HepG2 (cell line): ENCODE data around the gene TASOR2. TPM values are rescaled to one million over a fixed set of nuclear protein-coding genes. Genes with fewer than 3 reads are reported as not detected.

Experiments
- ATAC-seq: fragments of 200-7000 bp; cut with Tn5 transposase; 3 replicates; pipeline ENCODE4 v1.9.1; 2020; ENCODE audit warnings: mild to moderate bottlenecking, moderate library complexity
- BruUV-seq: library from RNA; stranded (reverse); fragments of 400-500 nt; replicated peaks from 2 replicates; lab custom pipeline; 2021; lab: Mats Ljungman, UMichigan
- CTCF ChIA-PET: fragments of 300-600 bp; formaldehyde crosslinking; extraction: SDS; loops from one replicate; lab custom pipeline; 2021; ENCODE audit warnings: low total read pairs, inconsistent platforms, low intra/inter-chr PET ratio; lab: Yijun Ruan, JAX
- POLR2A ChIA-PET: fragments of 350-600 bp; sonication (Branson Sonifier 250); formaldehyde crosslinking; loops from one replicate; lab custom pipeline; 2020; ENCODE audit warnings: antibody characterized with exemption, inconsistent platforms; lab: Yijun Ruan, JAX
- DNase-seq: peaks from one replicate; pipeline ENCODE4 v3.0.0-alpha.2; 2015; ENCODE audit warnings: low spot score
- FAIRE-seq: peaks from 3 replicates; lab custom pipeline; 2011; peaks lifted over from hg19 to GRCh38; lab: Jason Lieb, UNC
- H2AFZ ChIP-seq: one replicate; pipeline ENCODE4 v1.6.1; 2011; ENCODE audit warnings: low read length, inconsistent platforms
- H3K27ac ChIP-seq: fragments of 300-600 bp; 3 replicates; pipeline ENCODE4 v1.8.0; 2011; ENCODE audit warnings: mixed run types, mild to moderate bottlenecking, mixed read lengths, low read length, inconsistent platforms; ENCODE audit not compliant: insufficient read depth; ENCODE audit errors: extremely low read length
- H3K27me3 ChIP-seq, 2 experiments: fragments of 200-600 bp in 1 of 2; 2 replicates in 1 of 2; 3 replicates in 1 of 2; pipeline versions ENCODE4 v1.6.0 to v1.8.0; 2011; ENCODE audit warnings: low read length in 2 of 2, mild to moderate bottlenecking in 2 of 2, moderate library complexity in 2 of 2, inconsistent platforms in 1 of 2; ENCODE audit not compliant: insufficient read depth in 2 of 2, control insufficient read depth in 1 of 2
- H3K36me3 ChIP-seq, 2 experiments: fragments of 200-600 bp in 1 of 2; replicated peaks in 1 of 2; 2 replicates in 1 of 2; 3 replicates in 1 of 2; pipeline versions ENCODE4 v1.5.1 to v1.8.0; 2011; ENCODE audit warnings: low read length in 2 of 2, inconsistent platforms in 1 of 2; ENCODE audit not compliant: insufficient read depth in 2 of 2, control insufficient read depth in 1 of 2
- H3K4me1 ChIP-seq: 2 replicates; pipeline ENCODE4 v1.5.1; 2012; ENCODE audit warnings: low read length, inconsistent platforms; ENCODE audit not compliant: insufficient read depth
- H3K4me2 ChIP-seq: 2 replicates; pipeline ENCODE4 v1.6.0; 2011; ENCODE audit warnings: low read depth, low read length, inconsistent platforms
- H3K4me3 ChIP-seq, 3 experiments: fragments of 200-600 bp in 1 of 3; sonication (generic), shearing (Covaris generic) in 1 of 3; replicated peaks in 1 of 3; 2 replicates each; pipeline ENCODE4 v1.5.1; 2011 to 2016; ENCODE audit warnings: low read length in 3 of 3, inconsistent platforms in 2 of 3, low read depth in 2 of 3, mild to moderate bottlenecking in 2 of 3, control low read depth in 1 of 3, mixed read lengths in 1 of 3; ENCODE audit not compliant: insufficient read depth in 1 of 3
- H3K79me2 ChIP-seq: one replicate; pipeline ENCODE4 v1.6.1; 2011; ENCODE audit warnings: low read length, inconsistent platforms; ENCODE audit not compliant: insufficient read depth
- H3K9ac ChIP-seq: 2 replicates; pipeline ENCODE4 v1.6.0; 2011; ENCODE audit warnings: mild to moderate bottlenecking, low read depth, low read length, inconsistent platforms; ENCODE audit not compliant: insufficient read depth
- H3K9me3 ChIP-seq: 2 replicates; pipeline ENCODE4 v1.5.1; 2012; ENCODE audit warnings: mild to moderate bottlenecking, low read length
- H4K20me1 ChIP-seq: 2 replicates; pipeline ENCODE4 v1.6.0; 2011; ENCODE audit warnings: inconsistent platforms, mild to moderate bottlenecking, low read length, moderate library complexity; ENCODE audit not compliant: insufficient read depth
- GABPB1 ChIP-seq: IDR thresholded peaks from 2 replicates; pipeline ENCODE4 v1.6.1; 2016; ENCODE audit warnings: mild to moderate bottlenecking, missing genetic modification reagents, moderate library complexity, missing compliant biosample characterization
- HNRNPH1 ChIP-seq: fragments of 200-400 bp; formaldehyde crosslinking; optimal IDR thresholded peaks from 2 replicates; pipeline ENCODE3; 2017; ENCODE audit warnings: mild to moderate bottlenecking, low read depth, low read length
- HOXA7 ChIP-seq: sonication (generic); formaldehyde crosslinking; IDR thresholded peaks from 2 replicates; pipeline ENCODE4 v1.8.1; 2022; ENCODE audit warnings: mild to moderate bottlenecking, missing genetic modification reagents, moderate library complexity
- ISX ChIP-seq: sonication (generic); formaldehyde crosslinking; conservative IDR thresholded peaks from 2 replicates; pipeline ENCODE4 v1.5.0; 2020; ENCODE audit warnings: missing genetic modification reagents
- MAFG ChIP-seq: sonication (generic); formaldehyde crosslinking; IDR thresholded peaks from 2 replicates; pipeline ENCODE4 v1.5.1; 2020; ENCODE audit warnings: mild to moderate bottlenecking, missing genetic modification reagents
- MEIS1 ChIP-seq: sonication (generic); formaldehyde crosslinking; IDR thresholded peaks from 2 replicates; pipeline ENCODE4 v1.9.0; 2021; ENCODE audit warnings: mild to moderate bottlenecking, missing genetic modification reagents, moderate library complexity, borderline replicate concordance
- SMC3 ChIP-seq: IDR thresholded peaks from 2 replicates; pipeline ENCODE4 v1.6.1; 2011; ENCODE audit warnings: low read length, improper control_type of control experiment
- SNRNP70 ChIP-seq: fragments of 200-400 bp; formaldehyde crosslinking; IDR thresholded peaks from 2 replicates; pipeline ENCODE4 v1.6.1; 2017; ENCODE audit warnings: mild to moderate bottlenecking, low read depth, low read length, moderate library complexity
- TOPORS ChIP-seq: sonication (generic); formaldehyde crosslinking; IDR thresholded peaks from 2 replicates; pipeline ENCODE4 v1.8.0; 2023; ENCODE audit warnings: mild to moderate bottlenecking, missing genetic modification reagents
- ZNF318 ChIP-seq: sonication (generic); formaldehyde crosslinking; IDR thresholded peaks from 2 replicates; pipeline ENCODE4 v1.4.0; 2020; ENCODE audit warnings: mild to moderate bottlenecking, missing genetic modification reagents
- ZNF879 ChIP-seq: sonication (generic); formaldehyde crosslinking; IDR thresholded peaks from 2 replicates; pipeline ENCODE4 v1.8.1; 2023; ENCODE audit warnings: missing genetic modification reagents
- WGBS: methylation state at CpG from one replicate; pipeline ENCODE4 v1.1.6; 2017; ENCODE audit warnings: low lambda C conversion rate; 5-methylcytosine and 5-hydroxymethylcytosine counted together
- in situ Hi-C: cut with HindIII; loops from 2 replicates; pipeline ENCODE4 v1.10.0; 2017; ENCODE audit warnings: low pct_unique_long_range_greater_than_20kb; ENCODE audit not compliant: extremely low pct_ligation_motif_present
- intact Hi-C: fragments of 100-400 bp; cut with micrococcal nuclease; formaldehyde crosslinking; loops from one replicate; pipeline ENCODE4 v1.10.0; 2022; ENCODE audit not compliant: unreplicated experiment
- polyA plus RNA-seq, 8 experiments: library from polyadenylated mRNA; depleted of rRNA in 3 of 8; stranded (reverse) in 7 of 8; unstranded in 1 of 8; fragments of >200 nt; fragmentation: Illumina TruSeq in 4 of 8; extraction: Trizol in 4 of 8; gene quantifications; 2 replicates each; pipeline versions ENCODE4 v1.2.1 to v1.2.3, GENCODE V29; 2011 to 2016; ENCODE audit warnings: low read depth in 4 of 8, missing spikeins in 1 of 8, mixed read lengths in 1 of 8; ENCODE audit not compliant: insufficient read depth in 1 of 8
- total RNA-seq, 5 experiments: library from RNA; depleted of rRNA; stranded (reverse); fragments of >200 nt; fragmentation: Illumina TruSeq; extraction: Trizol; gene quantifications; 2 replicates each; pipeline ENCODE4 v1.2.3, GENCODE V29; 2016; ENCODE audit warnings: low read depth in 1 of 5
- TF ChIP-seq, protein P1 (sequence below): sonication (generic); formaldehyde crosslinking; conservative IDR thresholded peaks from 2 replicates; pipeline ENCODE4 v1.8.0; 2022; ENCODE audit warnings: mild to moderate bottlenecking, moderate library complexity, missing genetic modification reagents

TASOR2 gene
- total and polyA plus RNA-seq, 2 of the 13 experiments (the other 11 are each of a cell fraction or from before 2014, with no cell fraction given) = 24.2 to 55.3 TPM

DNA sequence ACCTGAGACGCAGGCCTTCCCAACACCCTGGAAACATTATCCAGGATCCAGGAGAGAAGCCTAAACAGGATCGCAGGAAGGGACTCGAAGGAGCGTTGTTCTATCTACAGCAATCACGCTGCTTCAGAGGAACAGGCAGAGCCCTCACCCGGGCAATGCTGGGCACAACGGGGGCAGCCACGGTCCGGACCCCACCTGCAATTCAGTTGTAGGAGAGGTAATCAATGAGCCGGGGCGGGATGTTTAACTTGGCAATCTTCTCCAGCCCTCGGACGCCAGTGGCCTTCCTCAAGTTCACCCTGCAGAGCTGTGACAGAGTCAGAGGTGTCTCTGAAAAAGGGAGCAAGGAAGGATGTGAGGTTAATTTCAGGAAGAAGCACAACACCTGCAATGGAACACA, 44.1 kb upstream of the TASOR2 start:
- TF ChIP-seq, protein P1, sequence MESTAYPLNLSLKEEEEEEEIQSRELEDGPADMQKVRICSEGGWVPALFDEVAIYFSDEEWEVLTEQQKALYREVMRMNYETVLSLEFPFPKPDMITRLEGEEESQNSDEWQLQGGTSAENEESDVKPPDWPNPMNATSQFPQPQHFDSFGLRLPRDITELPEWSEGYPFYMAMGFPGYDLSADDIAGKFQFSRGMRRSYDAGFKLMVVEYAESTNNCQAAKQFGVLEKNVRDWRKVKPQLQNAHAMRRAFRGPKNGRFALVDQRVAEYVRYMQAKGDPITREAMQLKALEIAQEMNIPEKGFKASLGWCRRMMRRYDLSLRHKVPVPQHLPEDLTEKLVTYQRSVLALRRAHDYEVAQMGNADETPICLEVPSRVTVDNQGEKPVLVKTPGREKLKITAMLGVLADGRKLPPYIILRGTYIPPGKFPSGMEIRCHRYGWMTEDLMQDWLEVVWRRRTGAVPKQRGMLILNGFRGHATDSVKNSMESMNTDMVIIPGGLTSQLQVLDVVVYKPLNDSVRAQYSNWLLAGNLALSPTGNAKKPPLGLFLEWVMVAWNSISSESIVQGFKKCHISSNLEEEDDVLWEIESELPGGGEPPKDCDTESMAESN = no peak
- no peak for TF ChIP-seq GABPB1 (CRISPR knock-in tag)
- TF ChIP-seq SMC3 = no peak
- no peak for TF ChIP-seq ISX (CRISPR knock-in tag)
- TF ChIP-seq MAFG = no peak
- TF ChIP-seq HOXA7 (CRISPR knock-in tag) = no peak
- TF ChIP-seq TOPORS = no peak
- no peak for TF ChIP-seq HNRNPH1
- TF ChIP-seq ZNF879 (CRISPR knock-in tag) = no peak
- no peak for TF ChIP-seq ZNF318 (CRISPR knock-in tag)
- TF ChIP-seq MEIS1 = no peak
- no peak for TF ChIP-seq SNRNP70
- TF ChIP-seq, all 625 proteins: peak for 0
- in situ Hi-C loops = no loop called here
- CTCF ChIA-PET = no interaction called here

More for the DNA sequence above, 44.1 kb upstream of the TASOR2 start:
- H3K9me3 ChIP-seq = no peaks in the 10 kb centered on the region
- no TSS peak for BruUV-seq
- ATAC-seq (no peak), DNase-seq (no peak), FAIRE-seq (no peak)
- H3K4me3 ChIP-seq = no peak overlapping the region
- H2AFZ ChIP-seq = no peak overlapping the region
- H3K4me1 ChIP-seq = peaks cover 4% of the 10 kb centered on the region
- no peak overlapping the region for H3K9ac ChIP-seq
- H3K4me2 ChIP-seq = no peak overlapping the region
- over 99% methylated on average over 13 of the region's 13 CpGs for WGBS
- POLR2A ChIA-PET = no interaction called here
- no peaks in the 10 kb centered on the region for H3K27me3 ChIP-seq
- intact Hi-C loops = no loop called here
- no peaks in the 10 kb centered on the region for H4K20me1 ChIP-seq
- no peak overlapping the region for H3K27ac ChIP-seq
- H3K36me3 ChIP-seq = peaks cover 4 to 26% of the 10 kb centered on the region in 2 experiments; a peak in 4 of 5 replicates
- H3K79me2 ChIP-seq = no peaks in the 10 kb centered on the region
